Measurements from ENCODE around the gene RHOBTB3. TPM values are rescaled to one million over a fixed set of nuclear protein-coding genes. Genes with fewer than 3 reads are reported as not detected.
"Not testable (repeated sequence)": the region's sequence is repeated elsewhere in the genome, so short reads cannot be mapped to it uniquely, and the experiment has no call there.

RHOBTB3 gene
- total RNA-seq, 1 donor from 2014 or later, result 90.0 TPM

GRCh38 chr5:95712347-95712958, 18.7 kb upstream of the RHOBTB3 start:
- DNase-seq, result no peak
- peak; percentile 57 for ATAC-seq
- intact Hi-C loops (cut with micrococcal nuclease), result no loop called here

GRCh38 chr5:95713246-95713645, 17.9 kb upstream of the RHOBTB3 start:
- ATAC-seq; intact Hi-C loops (cut with micrococcal nuclease); DNase-seq: not testable (repeated sequence)

GRCh38 chr5:95713960-95714710, 17.0 kb upstream of the RHOBTB3 start:
- intact Hi-C loops (cut with micrococcal nuclease), result no loop called here
- ATAC-seq (no peak), DNase-seq (no peak)

- intact Hi-C loops (cut with micrococcal nuclease), result no loop called here
- DNase-seq (no peak), ATAC-seq (no peak)
Measured at GRCh38 chr5:95715799-95716461, 15.2 kb upstream of the RHOBTB3 start.

- ATAC-seq, result no peak
- intact Hi-C loops (cut with micrococcal nuclease), result no loop called here
- no peak for DNase-seq
Measured at GRCh38 chr5:95717439-95717838, 13.7 kb upstream of the RHOBTB3 start.

- no peak for DNase-seq
- ATAC-seq, result no peak
- intact Hi-C loops (cut with micrococcal nuclease), result no loop called here
Measured at GRCh38 chr5:95718203-95718602, 12.9 kb upstream of the RHOBTB3 start.

GRCh38 chr5:95718738-95719137, 12.4 kb upstream of the RHOBTB3 start:
- ATAC-seq, result no peak
- DNase-seq, result no peak
- intact Hi-C loops (cut with micrococcal nuclease), result no loop called here

- ATAC-seq, result peak; percentile 76
- no peak for DNase-seq
- intact Hi-C loops (cut with micrococcal nuclease), result no loop called here
Measured at GRCh38 chr5:95720094-95720786, 10.9 kb upstream of the RHOBTB3 start.

GRCh38 chr5:95721582-95722295, 9.4 kb upstream of the RHOBTB3 start:
- DNase-seq, result no peak
- intact Hi-C loops (cut with micrococcal nuclease), result no loop called here
- no peak for ATAC-seq

- ATAC-seq (peak; percentile 78), DNase-seq (peak; percentile 58)
- intact Hi-C loops (cut with micrococcal nuclease), result no loop called here
Measured at GRCh38 chr5:95723632-95724369, 7.3 kb upstream of the RHOBTB3 start.

- DNase-seq (no peak), ATAC-seq (no peak)
- intact Hi-C loops (cut with micrococcal nuclease), result no loop called here
Measured at GRCh38 chr5:95725071-95725820, 5.9 kb upstream of the RHOBTB3 start.

GRCh38 chr5:95725937-95726810, 5.0 kb upstream of the RHOBTB3 start:
- ATAC-seq (no peak), DNase-seq (no peak)
- intact Hi-C loops (cut with micrococcal nuclease), result no loop called here

GRCh38 chr5:95726811-95727763, 4.0 kb upstream of the RHOBTB3 start:
- intact Hi-C loops (cut with micrococcal nuclease), result no loop called here
- ATAC-seq (no peak), DNase-seq (no peak)

GRCh38 chr5:95727764-95728191, 3.4 kb upstream of the RHOBTB3 start:
- ATAC-seq, result no peak
- intact Hi-C loops (cut with micrococcal nuclease), result no loop called here
- DNase-seq, result no peak

GRCh38 chr5:95728494-95729114, 2.5 kb upstream of the RHOBTB3 start:
- intact Hi-C loops (cut with micrococcal nuclease), result no loop called here
- no peak for DNase-seq
- no peak for ATAC-seq

All from left ventricle myocardium superior (tissue), 1 donor.